Kidney (tissue), 14 donors: Measurements from ENCODE around the gene PDE6B. TPM values are rescaled to one million over a fixed set of nuclear protein-coding genes. Genes with fewer than 3 reads are reported as not detected.
A peak's percentile ranks its signal among the peaks of the same experiment; 100 is the strongest.

Experiments
- DNase-seq, 5 donors: peaks; one replicate each; pipeline ENCODE4 v3.0.0-alpha.2; 2013 to 2020
- FAIRE-seq: peaks from 2 replicates; lab custom pipeline; 2012; peaks lifted over from hg19 to GRCh38; lab: Jason Lieb, UNC
- H3K27ac ChIP-seq, 2 donors: one replicate each; pipeline ENCODE4 v1.7.0; 2013; ENCODE audit warnings: low read depth in 2 of 2, low read length in 2 of 2, inconsistent platforms in 1 of 2
- H3K27me3 ChIP-seq: one replicate; pipeline ENCODE4 v1.7.1; 2013; ENCODE audit warnings: low read length, inconsistent platforms; ENCODE audit not compliant: control insufficient read depth, insufficient read depth
- H3K36me3 ChIP-seq, 3 donors: one replicate each; pipeline versions ENCODE4 v1.7.0 to v1.7.1; 2013; ENCODE audit warnings: low read length in 3 of 3, control low read depth in 1 of 3, inconsistent platforms in 1 of 3; ENCODE audit not compliant: insufficient read depth in 3 of 3, control insufficient read depth in 2 of 3
- H3K4me1 ChIP-seq, 3 donors: one replicate each; pipeline versions ENCODE4 v1.7.0 to v1.7.1; 2013; ENCODE audit warnings: low read length in 3 of 3, inconsistent platforms in 1 of 3, low read depth in 1 of 3; ENCODE audit not compliant: control insufficient read depth in 2 of 3, insufficient read depth in 2 of 3
- H3K4me3 ChIP-seq, 3 donors: one replicate each; pipeline versions ENCODE4 v1.7.0 to v1.8.1; 2013; ENCODE audit warnings: low read length in 3 of 3, control low read depth in 1 of 3, inconsistent platforms in 1 of 3
- H3K9ac ChIP-seq, 3 donors: one replicate each; pipeline versions ENCODE4 v1.7.0 to v1.7.1; 2013; ENCODE audit warnings: low read length in 3 of 3, control low read depth in 1 of 3, inconsistent platforms in 1 of 3
- H3K9me3 ChIP-seq, 3 donors: one replicate each; pipeline versions ENCODE4 v1.7.0 to v1.7.1; 2013; ENCODE audit warnings: low read length in 3 of 3, control low read depth in 1 of 3, inconsistent platforms in 1 of 3; ENCODE audit not compliant: control insufficient read depth in 2 of 3, insufficient read depth in 1 of 3
- intact Hi-C: fragments of 100-400 bp; cut with DNase I; formaldehyde crosslinking; loops from one replicate; pipeline ENCODE4 v1.11.1; 2022
- polyA plus RNA-seq: library from polyadenylated mRNA; stranded (reverse); fragments of 350-450 nt; fragmentation: Illumina TruSeq; extraction: RNeasy Lipid Tissue Mini Kit (QIAGEN cat#74804); gene quantifications from one replicate; pipeline ENCODE4 v1.2.3, GENCODE V29; 2014; ENCODE audit warnings: low read depth, low replicate concordance; ENCODE audit not compliant: insufficient read depth
- total RNA-seq: library from RNA; stranded (reverse); fragmentation: NEBNext Ultra II Directional; extraction: Animal tissue kit (Norgen Biotek cat#: 25700); gene quantifications from one replicate; pipeline ENCODE4 v1.2.1, GENCODE V29; 2021
- TF ChIP-seq, protein P1 (sequence below): IDR thresholded peaks from 3 replicates; pipeline ENCODE4 v1.5.1; 2012; ENCODE audit warnings: mild to moderate bottlenecking, moderate library complexity, borderline replicate concordance; ENCODE audit not compliant: insufficient read depth; ENCODE audit errors: extremely low read depth
- donor health status: control.
- donor health status: control.
- donor health status: control.
- donor health status: control.
- donor health status: control.
- donor health status: DM: yes; HTN: yes; CAD: no.
- donor health status: Normal renal cell carcinoma (clear cell type).

Gene PDE6B
- total and polyA plus RNA-seq, 2 donors from 2014 or later = 10.7 to 10.8 TPM

DNA sequence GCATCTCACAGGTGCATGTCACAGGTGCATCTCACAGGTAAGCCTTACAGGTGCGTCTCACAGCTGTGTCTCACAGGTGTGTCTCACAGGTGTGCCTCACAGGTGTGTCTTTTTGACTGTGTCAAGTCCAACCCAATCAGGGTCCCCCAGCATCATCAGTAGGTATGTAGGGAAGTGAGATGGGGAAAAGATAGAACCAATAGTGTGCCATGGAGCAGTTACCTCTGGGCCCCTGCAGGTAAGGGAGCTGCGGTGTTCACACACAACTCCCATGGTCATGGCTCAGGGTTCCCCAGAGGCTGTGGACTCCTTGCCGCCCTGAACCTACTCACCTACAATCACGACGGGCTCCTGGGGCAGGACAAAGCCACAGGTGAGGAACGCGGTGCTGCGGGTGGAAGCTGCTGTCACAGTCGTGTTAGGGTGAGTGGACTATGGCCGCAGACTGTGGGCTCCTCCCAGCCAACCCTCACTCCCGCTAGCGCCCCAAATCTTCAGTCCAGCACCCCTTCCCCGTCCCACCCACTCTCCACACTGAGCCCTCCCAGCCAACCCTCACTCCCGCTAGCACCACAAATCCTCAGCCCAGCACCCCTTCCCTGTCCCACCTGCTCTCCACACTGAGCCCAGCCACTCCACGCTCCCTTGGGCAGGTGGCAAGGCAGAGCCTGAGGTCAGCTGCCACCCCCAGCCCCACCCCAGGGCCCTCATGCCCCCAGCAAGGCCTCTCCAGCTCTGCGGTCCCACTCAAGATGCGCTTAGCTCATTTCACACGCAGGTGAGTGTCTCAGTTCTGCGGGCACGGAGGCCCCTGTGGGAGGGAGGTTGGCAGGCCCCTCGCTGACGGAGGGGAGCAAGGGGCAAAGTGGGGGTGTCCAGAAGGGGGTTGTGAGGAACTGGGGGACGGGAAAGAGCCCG, 2.1 kb upstream of the PDE6B start:
- H3K27me3 ChIP-seq = no peaks in the 10 kb centered on the region
- H3K4me3 ChIP-seq = no peak overlapping the region
- intact Hi-C loops = no loop called here
- TF ChIP-seq, protein P1, sequence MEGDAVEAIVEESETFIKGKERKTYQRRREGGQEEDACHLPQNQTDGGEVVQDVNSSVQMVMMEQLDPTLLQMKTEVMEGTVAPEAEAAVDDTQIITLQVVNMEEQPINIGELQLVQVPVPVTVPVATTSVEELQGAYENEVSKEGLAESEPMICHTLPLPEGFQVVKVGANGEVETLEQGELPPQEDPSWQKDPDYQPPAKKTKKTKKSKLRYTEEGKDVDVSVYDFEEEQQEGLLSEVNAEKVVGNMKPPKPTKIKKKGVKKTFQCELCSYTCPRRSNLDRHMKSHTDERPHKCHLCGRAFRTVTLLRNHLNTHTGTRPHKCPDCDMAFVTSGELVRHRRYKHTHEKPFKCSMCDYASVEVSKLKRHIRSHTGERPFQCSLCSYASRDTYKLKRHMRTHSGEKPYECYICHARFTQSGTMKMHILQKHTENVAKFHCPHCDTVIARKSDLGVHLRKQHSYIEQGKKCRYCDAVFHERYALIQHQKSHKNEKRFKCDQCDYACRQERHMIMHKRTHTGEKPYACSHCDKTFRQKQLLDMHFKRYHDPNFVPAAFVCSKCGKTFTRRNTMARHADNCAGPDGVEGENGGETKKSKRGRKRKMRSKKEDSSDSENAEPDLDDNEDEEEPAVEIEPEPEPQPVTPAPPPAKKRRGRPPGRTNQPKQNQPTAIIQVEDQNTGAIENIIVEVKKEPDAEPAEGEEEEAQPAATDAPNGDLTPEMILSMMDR = no peak
- H3K36me3 ChIP-seq = no peaks in the 10 kb centered on the region
- DNase-seq (peak in 3 of 5 donors; percentile 5 to 57 (median 34)), FAIRE-seq (no peak)
- H3K9ac ChIP-seq = no peak overlapping the region
- no peaks in the 10 kb centered on the region for H3K9me3 ChIP-seq
- no peak overlapping the region for H3K27ac ChIP-seq
- H3K4me1 ChIP-seq = peaks cover 0 to 4% (median 0%) of the 10 kb centered on the region in 3 donors

DNA sequence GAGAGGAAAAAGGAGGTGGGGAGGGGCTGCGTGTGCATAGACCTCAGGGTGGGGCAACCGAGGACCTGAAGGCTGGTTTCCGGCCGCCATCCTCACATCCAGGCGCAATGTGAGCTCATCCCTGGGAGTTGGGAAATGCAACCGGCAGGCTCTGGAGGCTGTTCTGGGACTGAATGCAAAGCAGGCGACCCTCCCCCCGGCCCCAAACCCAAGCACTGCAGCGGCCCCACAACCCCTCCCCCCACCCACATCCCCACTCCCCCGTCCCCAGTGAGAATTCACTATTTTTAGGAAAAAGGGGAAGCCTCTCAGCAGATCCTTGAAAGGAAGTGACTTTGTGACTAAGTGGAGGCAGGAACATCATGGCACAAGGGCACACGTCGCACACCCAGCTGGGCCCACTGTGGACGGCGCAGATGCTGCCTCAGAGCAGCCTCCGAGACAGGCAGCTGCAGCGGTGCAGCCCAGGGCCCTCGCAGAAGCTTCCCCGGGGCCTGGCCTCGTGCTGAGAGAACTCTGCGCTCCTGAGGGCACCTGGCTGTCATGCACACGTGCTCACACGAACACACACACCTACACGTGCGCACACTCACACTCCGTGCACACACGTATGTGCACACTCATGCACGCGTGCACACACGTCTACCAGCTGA, 1.3 kb upstream of the PDE6B start:
- TF ChIP-seq, protein P1 = no peak
- Histone ChIP-seq H3K9ac (no peak overlapping the region), H3K4me3 (no peak overlapping the region), H3K27ac (no peak overlapping the region), H3K36me3 (no peaks in the 10 kb centered on the region), H3K27me3 (no peaks in the 10 kb centered on the region), H3K9me3 (no peaks in the 10 kb centered on the region), H3K4me1 (peaks cover 0 to 4% (median 0%) of the 10 kb centered on the region in 3 donors)
- FAIRE-seq (no peak), DNase-seq (peak in 2 of 5 donors; percentile 9 to 34)
- intact Hi-C loops = no loop called here

DNA sequence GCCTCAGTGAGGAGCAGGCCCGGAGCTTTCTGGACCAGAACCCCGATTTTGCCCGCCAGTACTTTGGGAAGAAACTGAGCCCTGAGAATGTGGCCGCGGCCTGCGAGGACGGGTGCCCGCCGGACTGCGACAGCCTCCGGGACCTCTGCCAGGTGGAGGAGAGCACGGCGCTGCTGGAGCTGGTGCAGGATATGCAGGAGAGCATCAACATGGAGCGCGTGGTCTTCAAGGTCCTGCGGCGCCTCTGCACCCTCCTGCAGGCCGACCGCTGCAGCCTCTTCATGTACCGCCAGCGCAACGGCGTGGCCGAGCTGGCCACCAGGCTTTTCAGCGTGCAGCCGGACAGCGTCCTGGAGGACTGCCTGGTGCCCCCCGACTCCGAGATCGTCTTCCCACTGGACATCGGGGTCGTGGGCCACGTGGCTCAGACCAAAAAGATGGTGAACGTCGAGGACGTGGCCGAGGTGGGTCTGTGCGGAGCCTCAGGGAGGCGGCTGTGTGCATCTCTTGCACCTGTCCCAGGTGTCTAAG, 323 bp downstream of the PDE6B start:
- H3K4me3 ChIP-seq = no peak overlapping the region
- FAIRE-seq = no peak
- intact Hi-C loops = no loop called here
- H3K4me1 ChIP-seq = peaks cover 0 to 4% (median 0%) of the 10 kb centered on the region in 3 donors
- H3K27ac ChIP-seq = no peak overlapping the region
- DNase-seq = no peak
- no peak overlapping the region for H3K9ac ChIP-seq
- H3K27me3 ChIP-seq = no peaks in the 10 kb centered on the region
- TF ChIP-seq, protein P1 = no peak
- no peaks in the 10 kb centered on the region for H3K9me3 ChIP-seq
- H3K36me3 ChIP-seq = no peaks in the 10 kb centered on the region
